ENCODE measurements around the gene MPRIP. TPM values are rescaled to one million over a fixed set of nuclear protein-coding genes. Genes with fewer than 3 reads are reported as not detected.
"Not testable (repeated sequence)": the region's sequence is repeated elsewhere in the genome, so short reads cannot be mapped to it uniquely, and the experiment has no call there.

The MPRIP gene
- total RNA-seq, 1 donor from 2014 or later: 392 TPM

GRCh38 chr17:17191961-17192381 lies 149.7 kb downstream of the MPRIP start:
- Mint-ChIP-seq H3K27me3 (ENCODE audit: unreplicated experiment) (peaks cover 2% of the 10 kb centered on the region), H3K27ac (ENCODE audit: unreplicated experiment) (no peak overlapping the region), H3K9me3 (ENCODE audit: unreplicated experiment) (no peaks in the 10 kb centered on the region), H3K4me1 (ENCODE audit: unreplicated experiment) (peaks cover 11% of the 10 kb centered on the region), H3K36me3 (ENCODE audit: low read depth, unreplicated experiment) (peaks cover 6% of the 10 kb centered on the region), H3K4me3 (ENCODE audit: unreplicated experiment) (no peak overlapping the region)
- TF ChIP-seq, protein P1, sequence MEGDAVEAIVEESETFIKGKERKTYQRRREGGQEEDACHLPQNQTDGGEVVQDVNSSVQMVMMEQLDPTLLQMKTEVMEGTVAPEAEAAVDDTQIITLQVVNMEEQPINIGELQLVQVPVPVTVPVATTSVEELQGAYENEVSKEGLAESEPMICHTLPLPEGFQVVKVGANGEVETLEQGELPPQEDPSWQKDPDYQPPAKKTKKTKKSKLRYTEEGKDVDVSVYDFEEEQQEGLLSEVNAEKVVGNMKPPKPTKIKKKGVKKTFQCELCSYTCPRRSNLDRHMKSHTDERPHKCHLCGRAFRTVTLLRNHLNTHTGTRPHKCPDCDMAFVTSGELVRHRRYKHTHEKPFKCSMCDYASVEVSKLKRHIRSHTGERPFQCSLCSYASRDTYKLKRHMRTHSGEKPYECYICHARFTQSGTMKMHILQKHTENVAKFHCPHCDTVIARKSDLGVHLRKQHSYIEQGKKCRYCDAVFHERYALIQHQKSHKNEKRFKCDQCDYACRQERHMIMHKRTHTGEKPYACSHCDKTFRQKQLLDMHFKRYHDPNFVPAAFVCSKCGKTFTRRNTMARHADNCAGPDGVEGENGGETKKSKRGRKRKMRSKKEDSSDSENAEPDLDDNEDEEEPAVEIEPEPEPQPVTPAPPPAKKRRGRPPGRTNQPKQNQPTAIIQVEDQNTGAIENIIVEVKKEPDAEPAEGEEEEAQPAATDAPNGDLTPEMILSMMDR (IDR thresholded peaks at IDR 0.05; ENCODE audit: unreplicated experiment): no peak
- no peak for DNase-seq (ENCODE audit: low spot score)

DNA sequence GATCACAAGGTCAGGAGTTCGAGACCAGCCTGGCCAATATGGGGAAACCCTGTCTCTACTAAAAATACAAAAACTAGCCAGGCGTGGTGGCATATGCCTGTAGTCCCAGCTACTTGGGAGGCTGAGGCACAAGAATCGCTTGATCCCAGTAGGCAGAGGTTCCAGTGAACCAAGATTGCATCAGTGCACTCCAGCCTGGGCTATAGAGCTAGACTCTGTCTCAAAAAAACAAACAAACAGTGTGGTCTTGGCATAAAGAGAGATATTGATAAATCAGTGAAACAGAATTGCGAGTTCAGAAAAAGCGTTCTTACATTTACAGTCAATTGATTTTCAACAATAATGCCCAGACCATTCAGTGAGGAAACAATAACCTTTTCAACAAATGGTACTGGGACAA lies 153.2 kb downstream of the MPRIP start:
- H3K4me3 Mint-ChIP-seq (ENCODE audit: unreplicated experiment); H3K27ac Mint-ChIP-seq (ENCODE audit: unreplicated experiment): not testable (repeated sequence)

GRCh38 chr17:17196776-17197175 lies 154.5 kb downstream of the MPRIP start:
- no peak overlapping the region for H3K27ac Mint-ChIP-seq (ENCODE audit: unreplicated experiment)
- no peak overlapping the region for H3K4me3 Mint-ChIP-seq (ENCODE audit: unreplicated experiment)
- H3K4me1 Mint-ChIP-seq (ENCODE audit: unreplicated experiment): no peaks in the 10 kb centered on the region
- H3K27me3 Mint-ChIP-seq (ENCODE audit: unreplicated experiment): peaks cover 2% of the 10 kb centered on the region
- TF ChIP-seq, protein P1 (IDR thresholded peaks at IDR 0.05; ENCODE audit: unreplicated experiment): no peak
- no peak for DNase-seq (ENCODE audit: low spot score)
- peaks cover 3% of the 10 kb centered on the region for H3K36me3 Mint-ChIP-seq (ENCODE audit: low read depth, unreplicated experiment)
- H3K9me3 Mint-ChIP-seq (ENCODE audit: unreplicated experiment): no peaks in the 10 kb centered on the region

More for the DNA sequence above, 153.2 kb downstream of the MPRIP start:
- H3K4me1 Mint-ChIP-seq (ENCODE audit: unreplicated experiment); DNase-seq (ENCODE audit: low spot score); H3K36me3 Mint-ChIP-seq (ENCODE audit: low read depth, unreplicated experiment); H3K9me3 Mint-ChIP-seq (ENCODE audit: unreplicated experiment); H3K27me3 Mint-ChIP-seq (ENCODE audit: unreplicated experiment): not testable (repeated sequence)

DNA sequence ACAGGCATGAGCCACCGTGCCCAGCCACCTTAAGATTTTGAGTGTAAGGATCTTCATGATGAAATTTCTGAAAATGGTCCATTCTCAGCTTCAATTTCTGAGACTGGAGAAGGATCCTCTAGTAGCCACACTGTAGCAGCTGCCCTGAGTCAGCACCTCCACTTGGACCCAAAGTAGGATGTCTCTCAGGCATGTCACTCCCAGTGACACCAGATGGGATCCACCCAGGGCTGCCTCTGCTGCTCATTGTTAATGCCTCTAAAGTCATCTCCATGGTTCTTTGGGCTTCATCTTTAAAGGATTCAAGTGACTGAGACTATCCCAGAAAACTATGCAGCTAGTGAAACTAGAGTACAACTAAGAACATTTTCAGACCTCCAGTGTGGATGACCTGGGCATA lies 156.0 kb downstream of the MPRIP start:
- TF ChIP-seq, protein P1 (IDR thresholded peaks at IDR 0.05; ENCODE audit: unreplicated experiment): no peak
- Mint-ChIP-seq H3K4me3 (ENCODE audit: unreplicated experiment) (no peak overlapping the region), H3K36me3 (ENCODE audit: low read depth, unreplicated experiment) (peaks cover 3% of the 10 kb centered on the region), H3K27me3 (ENCODE audit: unreplicated experiment) (peaks cover 2% of the 10 kb centered on the region), H3K4me1 (ENCODE audit: unreplicated experiment) (peaks cover under 1% of the 10 kb centered on the region), H3K27ac (ENCODE audit: unreplicated experiment) (no peak overlapping the region), H3K9me3 (ENCODE audit: unreplicated experiment) (no peaks in the 10 kb centered on the region)
- DNase-seq (ENCODE audit: low spot score): no peak

DNA sequence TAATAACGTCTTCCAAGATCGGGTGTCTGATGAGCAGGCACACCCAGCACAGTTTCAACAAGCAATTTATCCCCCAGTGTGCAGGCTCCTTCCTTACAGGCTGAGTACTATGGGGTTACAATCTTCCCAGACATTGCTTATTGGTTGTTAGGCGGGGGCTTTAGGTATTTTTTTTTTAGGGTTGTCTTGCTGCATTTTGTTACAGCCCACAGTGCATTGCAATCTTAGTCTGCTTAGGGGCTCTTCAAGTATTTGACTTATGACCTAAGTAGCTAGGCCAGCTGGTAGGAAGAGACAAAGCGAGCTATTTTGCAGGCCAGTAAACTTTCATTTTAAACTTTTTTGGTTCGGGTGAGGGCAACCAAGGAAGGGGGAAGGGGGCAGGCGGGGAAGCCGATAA lies 158.1 kb downstream of the MPRIP start:
- Mint-ChIP-seq H3K27ac (ENCODE audit: unreplicated experiment) (no peak overlapping the region), H3K36me3 (ENCODE audit: low read depth, unreplicated experiment) (peaks cover 3% of the 10 kb centered on the region)

More for the DNA sequence above, 158.1 kb downstream of the MPRIP start:
- no peak overlapping the region for H3K4me3 Mint-ChIP-seq (ENCODE audit: unreplicated experiment)
- H3K9me3 Mint-ChIP-seq (ENCODE audit: unreplicated experiment): no peaks in the 10 kb centered on the region
- H3K4me1 Mint-ChIP-seq (ENCODE audit: unreplicated experiment): peaks cover 8% of the 10 kb centered on the region
- TF ChIP-seq, protein P1 (IDR thresholded peaks at IDR 0.05; ENCODE audit: unreplicated experiment): no peak
- peaks cover 2% of the 10 kb centered on the region for H3K27me3 Mint-ChIP-seq (ENCODE audit: unreplicated experiment)
- DNase-seq (ENCODE audit: low spot score): no peak
